Ishikawa (cell line): Measurements from ENCODE around the gene TMEM269.

Experiments
- CEBPB ChIP-seq: IDR thresholded peaks from 2 replicates; pipeline ENCODE4 v1.6.1; 2012
- CREB1 ChIP-seq: IDR thresholded peaks from 2 replicates; pipeline ENCODE4 v1.6.1; 2012; ENCODE audit warnings: low read depth
- EGR1 ChIP-seq: IDR thresholded peaks from 2 replicates; pipeline ENCODE4 v1.6.1; 2012
- EP300 ChIP-seq: IDR thresholded peaks from 2 replicates; pipeline ENCODE4 v1.6.1; 2012; ENCODE audit warnings: borderline replicate concordance
- FOXM1 ChIP-seq: IDR thresholded peaks from 2 replicates; pipeline ENCODE4 v1.6.1; 2012; ENCODE audit warnings: low read depth, borderline replicate concordance
- MAX ChIP-seq: IDR thresholded peaks from 2 replicates; pipeline ENCODE4 v1.6.1; 2012
- NFIC ChIP-seq: IDR thresholded peaks from 2 replicates; pipeline ENCODE4 v1.6.1; 2012
- RAD21 ChIP-seq: IDR thresholded peaks from 2 replicates; pipeline ENCODE4 v1.6.1; 2012; ENCODE audit warnings: low read depth
- TAF1 ChIP-seq: IDR thresholded peaks from 2 replicates; pipeline ENCODE4 v1.6.1; 2012; ENCODE audit warnings: low read depth, mild to moderate bottlenecking
- TCF12 ChIP-seq: IDR thresholded peaks from 2 replicates; pipeline ENCODE4 v1.6.1; 2012; ENCODE audit warnings: low read depth
- TEAD4 ChIP-seq: IDR thresholded peaks from 2 replicates; pipeline ENCODE4 v1.6.1; 2012
- USF1 ChIP-seq: IDR thresholded peaks from 2 replicates; pipeline ENCODE4 v1.6.1; 2012
- YY1 ChIP-seq: IDR thresholded peaks from 2 replicates; pipeline ENCODE4 v1.6.1; 2012; ENCODE audit warnings: low read depth
- ZBTB7A ChIP-seq: IDR thresholded peaks from 2 replicates; pipeline ENCODE4 v1.6.1; 2012; ENCODE audit warnings: low read depth
- TF ChIP-seq, protein P1 (sequence below): IDR thresholded peaks from 2 replicates; pipeline ENCODE4 v1.6.1; 2012; ENCODE audit warnings: low read depth, mild to moderate bottlenecking

Gene TMEM269

GRCh38 chr1:42801832-42802473 is 17.2 kb downstream of the TMEM269 start:
- no peak for TF ChIP-seq USF1
- no peak for TF ChIP-seq CREB1
- TF ChIP-seq EP300, result no peak
- no peak for TF ChIP-seq RAD21

- TF ChIP-seq EP300, result no peak
- TF ChIP-seq ZBTB7A, result no peak
- TF ChIP-seq TEAD4, result no peak
- no peak for TF ChIP-seq TAF1
- no peak for TF ChIP-seq CREB1
- TF ChIP-seq EGR1, result no peak
- no peak for TF ChIP-seq MAX
- no peak for TF ChIP-seq CEBPB
- TF ChIP-seq TCF12, result no peak
- no peak for TF ChIP-seq USF1
- TF ChIP-seq RAD21, result no peak
- no peak for TF ChIP-seq YY1
- TF ChIP-seq, protein P1, sequence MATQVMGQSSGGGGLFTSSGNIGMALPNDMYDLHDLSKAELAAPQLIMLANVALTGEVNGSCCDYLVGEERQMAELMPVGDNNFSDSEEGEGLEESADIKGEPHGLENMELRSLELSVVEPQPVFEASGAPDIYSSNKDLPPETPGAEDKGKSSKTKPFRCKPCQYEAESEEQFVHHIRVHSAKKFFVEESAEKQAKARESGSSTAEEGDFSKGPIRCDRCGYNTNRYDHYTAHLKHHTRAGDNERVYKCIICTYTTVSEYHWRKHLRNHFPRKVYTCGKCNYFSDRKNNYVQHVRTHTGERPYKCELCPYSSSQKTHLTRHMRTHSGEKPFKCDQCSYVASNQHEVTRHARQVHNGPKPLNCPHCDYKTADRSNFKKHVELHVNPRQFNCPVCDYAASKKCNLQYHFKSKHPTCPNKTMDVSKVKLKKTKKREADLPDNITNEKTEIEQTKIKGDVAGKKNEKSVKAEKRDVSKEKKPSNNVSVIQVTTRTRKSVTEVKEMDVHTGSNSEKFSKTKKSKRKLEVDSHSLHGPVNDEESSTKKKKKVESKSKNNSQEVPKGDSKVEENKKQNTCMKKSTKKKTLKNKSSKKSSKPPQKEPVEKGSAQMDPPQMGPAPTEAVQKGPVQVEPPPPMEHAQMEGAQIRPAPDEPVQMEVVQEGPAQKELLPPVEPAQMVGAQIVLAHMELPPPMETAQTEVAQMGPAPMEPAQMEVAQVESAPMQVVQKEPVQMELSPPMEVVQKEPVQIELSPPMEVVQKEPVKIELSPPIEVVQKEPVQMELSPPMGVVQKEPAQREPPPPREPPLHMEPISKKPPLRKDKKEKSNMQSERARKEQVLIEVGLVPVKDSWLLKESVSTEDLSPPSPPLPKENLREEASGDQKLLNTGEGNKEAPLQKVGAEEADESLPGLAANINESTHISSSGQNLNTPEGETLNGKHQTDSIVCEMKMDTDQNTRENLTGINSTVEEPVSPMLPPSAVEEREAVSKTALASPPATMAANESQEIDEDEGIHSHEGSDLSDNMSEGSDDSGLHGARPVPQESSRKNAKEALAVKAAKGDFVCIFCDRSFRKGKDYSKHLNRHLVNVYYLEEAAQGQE, result no peak
- TF ChIP-seq FOXM1, result no peak
- TF ChIP-seq NFIC, result no peak
Observed at GRCh38 chr1:42806171-42806570, 21.4 kb downstream of the TMEM269 start.

GRCh38 chr1:42806593-42806992 is 21.8 kb downstream of the TMEM269 start:
- TF ChIP-seq MAX (no peak), FOXM1 (no peak), NFIC (no peak), EP300 (no peak), CREB1 (no peak), TEAD4 (no peak), USF1 (no peak), EGR1 (no peak), ZBTB7A (no peak), TAF1 (no peak), CEBPB (no peak), YY1 (no peak), TCF12 (no peak), RAD21 (no peak)
- TF ChIP-seq, protein P1, result no peak

GRCh38 chr1:42807056-42807668 is 22.4 kb downstream of the TMEM269 start:
- TF ChIP-seq MAX, result no peak
- no peak for TF ChIP-seq ZBTB7A
- no peak for TF ChIP-seq YY1
- TF ChIP-seq, protein P1, result no peak
- no peak for TF ChIP-seq NFIC
- TF ChIP-seq CREB1, result no peak
